Measurements from ENCODE around the gene HABP2.

The HABP2 gene

GRCh38 chr10:113524539-113525490 lies 28.0 kb upstream of the HABP2 start:
- in situ Hi-C loops (cut with HindIII; ENCODE audit: low sequenced_read_pairs): no loop called here

GRCh38 chr10:113525713-113526112 lies 27.1 kb upstream of the HABP2 start:
- in situ Hi-C loops (cut with HindIII; ENCODE audit: low sequenced_read_pairs): no loop called here

- in situ Hi-C loops (cut with HindIII; ENCODE audit: low sequenced_read_pairs): no loop called here
Measured at GRCh38 chr10:113527211-113527906, 25.5 kb upstream of the HABP2 start.

- in situ Hi-C loops (cut with HindIII; ENCODE audit: low sequenced_read_pairs): no loop called here
Measured at GRCh38 chr10:113528876-113529275, 24.0 kb upstream of the HABP2 start.

GRCh38 chr10:113529575-113529974 lies 23.3 kb upstream of the HABP2 start:
- in situ Hi-C loops (cut with HindIII; ENCODE audit: low sequenced_read_pairs): no loop called here

- in situ Hi-C loops (cut with HindIII; ENCODE audit: low sequenced_read_pairs): no loop called here
Measured at GRCh38 chr10:113530476-113530875, 22.4 kb upstream of the HABP2 start.

- in situ Hi-C loops (cut with HindIII; ENCODE audit: low sequenced_read_pairs): no loop called here
Measured at GRCh38 chr10:113532724-113533123, 20.1 kb upstream of the HABP2 start.

GRCh38 chr10:113533801-113534200 lies 19.1 kb upstream of the HABP2 start:
- in situ Hi-C loops (cut with HindIII; ENCODE audit: low sequenced_read_pairs): no loop called here

- in situ Hi-C loops (cut with HindIII; ENCODE audit: low sequenced_read_pairs): no loop called here
Measured at GRCh38 chr10:113534423-113534822, 18.4 kb upstream of the HABP2 start.

GRCh38 chr10:113537672-113538071 lies 15.2 kb upstream of the HABP2 start:
- in situ Hi-C loops (cut with HindIII; ENCODE audit: low sequenced_read_pairs): no loop called here

GRCh38 chr10:113538151-113538550 lies 14.7 kb upstream of the HABP2 start:
- in situ Hi-C loops (cut with HindIII; ENCODE audit: low sequenced_read_pairs): no loop called here

- in situ Hi-C loops (cut with HindIII; ENCODE audit: low sequenced_read_pairs): no loop called here
Measured at GRCh38 chr10:113539789-113540188, 13.1 kb upstream of the HABP2 start.

- in situ Hi-C loops (cut with HindIII; ENCODE audit: low sequenced_read_pairs): no loop called here
Measured at GRCh38 chr10:113540845-113541548, 11.9 kb upstream of the HABP2 start.

GRCh38 chr10:113541549-113541927 lies 11.3 kb upstream of the HABP2 start:
- in situ Hi-C loops (cut with HindIII; ENCODE audit: low sequenced_read_pairs): no loop called here

GRCh38 chr10:113543107-113543955 lies 9.5 kb upstream of the HABP2 start:
- in situ Hi-C loops (cut with HindIII; ENCODE audit: low sequenced_read_pairs): no loop called here

GRCh38 chr10:113544392-113544791 lies 8.5 kb upstream of the HABP2 start:
- in situ Hi-C loops (cut with HindIII; ENCODE audit: low sequenced_read_pairs): no loop called here

- in situ Hi-C loops (cut with HindIII; ENCODE audit: low sequenced_read_pairs): no loop called here
Measured at GRCh38 chr10:113547426-113547825, 5.4 kb upstream of the HABP2 start.

GRCh38 chr10:113549856-113550255 lies 3.0 kb upstream of the HABP2 start:
- in situ Hi-C loops (cut with HindIII; ENCODE audit: low sequenced_read_pairs): loop anchor here (10.0 kb wide), 1 partner anchor 165 kb away; no protein-coding TSS in a partner anchor

- in situ Hi-C loops (cut with HindIII; ENCODE audit: low sequenced_read_pairs): loop anchor here (10.0 kb wide), 1 partner anchor 164 kb away; no protein-coding TSS in a partner anchor
Measured at GRCh38 chr10:113550365-113550764, 2.5 kb upstream of the HABP2 start.

GRCh38 chr10:113552014-113552413 lies 839 bp upstream of the HABP2 start:
- in situ Hi-C loops (cut with HindIII; ENCODE audit: low sequenced_read_pairs): loop anchor here (10.0 kb wide), 1 partner anchor 163 kb away; no protein-coding TSS in a partner anchor

All from endothelial cell of hepatic sinusoid (primary cell).